Measurements from ENCODE around the gene NKD2.

GRCh38 chr5:978693-979092 is 29.9 kb upstream of the NKD2 start:
- no peak for TF ChIP-seq CTCF (IDR thresholded peaks at IDR 0.05)
- no peak for TF ChIP-seq ZFX (IDR thresholded peaks at IDR 0.05; ENCODE audit: borderline replicate concordance)
